ENCODE results near the gene ABLIM1.
A peak's percentile ranks its signal among the peaks of the same experiment; 100 is the strongest.

Gene ABLIM1

DNA sequence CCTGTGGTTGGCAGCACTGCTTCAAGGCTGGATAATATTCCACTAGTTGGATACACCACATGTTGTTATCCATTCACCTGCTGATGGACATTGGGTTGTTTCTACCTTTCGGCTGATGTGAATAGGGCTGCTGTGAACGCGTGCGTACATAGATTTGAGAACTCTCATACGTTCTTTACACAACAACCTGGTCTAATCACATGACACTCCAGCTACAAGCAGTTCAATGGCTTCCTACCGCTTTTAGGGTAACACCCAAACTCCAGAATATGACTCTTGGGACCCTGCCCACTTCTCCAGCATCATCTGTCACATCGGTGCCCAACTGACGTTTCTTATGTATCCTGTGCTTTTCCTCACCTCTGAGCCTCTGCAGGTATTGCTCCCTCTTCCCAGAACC is 114.6 kb downstream of the ABLIM1 start:
- intact Hi-C loops (cut with DNase I): loop anchor here (10.0 kb wide), 1 partner anchor 241 kb away; no protein-coding TSS in a partner anchor
- DNase-seq: no peak

- intact Hi-C loops (cut with DNase I): loop anchor here (10.0 kb wide), 1 partner anchor 242 kb away; no protein-coding TSS in a partner anchor
- DNase-seq: no peak
Observed at GRCh38 chr10:114542373-114542772, 115.7 kb downstream of the ABLIM1 start.

- intact Hi-C loops (cut with DNase I): loop anchor here (10.0 kb wide), 1 partner anchor 243 kb away; no protein-coding TSS in a partner anchor
- no peak for DNase-seq
Observed at GRCh38 chr10:114541797-114542160, 116.3 kb downstream of the ABLIM1 start.

DNA sequence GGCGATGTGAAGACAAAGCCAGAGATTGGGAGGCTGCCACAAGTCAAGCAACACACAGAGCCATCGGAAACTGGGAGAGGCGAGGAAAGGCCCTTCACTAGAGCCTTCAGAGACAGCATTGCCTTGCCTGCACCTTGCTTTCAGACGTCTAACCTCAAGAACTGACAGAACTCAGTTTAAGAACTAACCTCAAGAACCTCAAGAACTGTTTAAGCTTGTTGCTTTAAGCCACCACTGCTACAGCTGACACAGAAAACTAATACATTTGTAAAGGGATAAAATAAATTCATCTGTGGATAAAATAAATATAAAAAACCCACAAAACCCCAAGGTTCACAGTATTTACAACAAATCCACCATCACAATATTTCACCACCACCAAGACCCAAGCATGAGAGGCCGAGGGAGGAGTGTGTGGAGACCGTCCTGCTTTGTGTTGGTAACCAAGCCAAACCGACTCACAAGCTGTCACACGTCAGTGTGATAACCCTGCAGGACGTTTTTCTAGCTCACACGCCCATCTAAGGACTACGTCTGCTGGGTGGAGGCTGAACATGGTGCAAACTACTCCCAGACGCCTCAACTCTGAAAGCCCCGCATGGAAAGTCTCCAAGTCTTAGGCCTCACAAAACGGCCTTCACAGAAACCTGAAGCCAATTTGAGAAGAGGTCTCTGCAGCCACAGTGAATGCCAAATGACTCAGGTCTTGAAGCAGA is 116.8 kb downstream of the ABLIM1 start:
- intact Hi-C loops (cut with DNase I): loop anchor here (10.0 kb wide), 1 partner anchor 244 kb away; no protein-coding TSS in a partner anchor
- DNase-seq: no peak

DNA sequence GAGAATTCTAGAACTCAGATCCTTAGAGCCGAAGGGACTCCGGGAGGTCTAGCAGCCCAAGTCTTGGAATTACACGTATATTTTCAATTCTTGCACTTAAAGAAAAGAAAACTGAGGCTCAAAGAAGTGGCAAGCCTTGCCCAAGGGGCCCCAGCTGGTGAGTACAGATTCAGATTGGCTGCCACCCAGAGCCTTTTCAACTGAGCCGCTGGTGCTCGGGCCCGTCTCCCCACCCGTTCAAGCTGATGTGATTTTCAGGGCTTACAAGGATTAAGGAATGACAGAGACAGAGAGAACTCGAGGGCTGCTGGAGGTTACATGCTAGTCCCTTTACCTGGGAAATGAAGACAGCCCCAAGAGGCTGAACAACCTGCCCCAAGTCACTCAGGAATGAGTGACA is 117.8 kb downstream of the ABLIM1 start:
- intact Hi-C loops (cut with DNase I): loop anchor here (10.0 kb wide), 1 partner anchor 245 kb away; no protein-coding TSS in a partner anchor
- DNase-seq: peak in 8 of 42 donors; percentile 14 to 63 (median 24)

DNA sequence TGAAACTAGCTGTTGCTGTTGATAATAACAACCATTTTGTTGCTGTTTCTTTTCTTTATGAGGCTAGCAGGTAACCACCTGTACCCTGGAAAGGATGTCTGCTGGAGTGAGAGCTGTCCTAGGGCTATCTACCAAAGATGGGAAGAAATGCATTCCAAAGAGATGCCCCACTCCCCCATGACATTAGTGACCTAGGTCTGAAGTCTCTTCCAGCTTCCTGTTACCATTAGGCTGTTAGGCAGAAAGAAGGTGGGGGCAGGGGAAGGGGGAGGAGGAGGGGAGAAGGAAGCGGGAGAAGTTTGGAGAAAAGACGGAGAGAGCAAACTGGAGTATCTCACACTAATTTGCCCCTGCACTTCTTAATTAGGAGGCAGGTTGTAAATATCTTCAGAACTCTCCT is 118.5 kb downstream of the ABLIM1 start:
- intact Hi-C loops (cut with DNase I): loop anchor here (10.0 kb wide), 1 partner anchor 245 kb away; no protein-coding TSS in a partner anchor
- no peak for DNase-seq

DNA sequence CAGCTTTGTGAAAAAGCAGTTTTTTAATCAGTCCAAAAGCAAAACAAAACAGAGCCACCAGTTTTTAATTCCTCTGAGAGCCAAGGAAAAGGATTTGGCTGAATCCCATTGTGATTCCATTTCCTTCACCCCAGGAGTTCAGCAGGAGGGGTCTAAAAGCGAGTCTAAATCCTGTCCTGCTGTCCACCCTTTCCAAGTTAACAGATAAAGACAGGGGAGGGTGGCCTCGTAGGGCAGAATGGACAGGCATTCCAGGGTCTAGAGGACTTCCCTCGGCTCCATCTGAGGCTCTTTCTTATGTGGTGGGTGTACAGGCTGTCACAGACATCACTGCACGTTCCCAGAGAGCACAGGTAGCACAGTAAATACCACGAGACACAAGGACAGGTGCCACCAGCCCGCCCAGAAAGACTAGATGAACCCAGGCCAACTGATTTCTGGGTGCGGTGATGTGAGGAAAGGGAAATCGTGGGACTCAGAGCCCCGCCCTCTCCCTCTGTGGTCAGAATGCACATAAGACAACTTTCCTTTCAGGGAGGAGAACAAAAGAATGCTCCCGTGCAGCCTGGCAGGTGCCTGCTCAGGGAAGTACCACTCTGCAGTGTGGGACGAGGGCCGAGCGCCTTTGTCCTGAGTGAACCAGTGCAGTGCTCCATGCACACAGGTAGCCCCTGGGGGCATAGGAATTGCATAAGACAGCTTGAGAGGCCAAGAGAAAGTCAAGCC is 119.7 kb downstream of the ABLIM1 start:
- no peak for DNase-seq
- intact Hi-C loops (cut with DNase I): no loop called here

DNA sequence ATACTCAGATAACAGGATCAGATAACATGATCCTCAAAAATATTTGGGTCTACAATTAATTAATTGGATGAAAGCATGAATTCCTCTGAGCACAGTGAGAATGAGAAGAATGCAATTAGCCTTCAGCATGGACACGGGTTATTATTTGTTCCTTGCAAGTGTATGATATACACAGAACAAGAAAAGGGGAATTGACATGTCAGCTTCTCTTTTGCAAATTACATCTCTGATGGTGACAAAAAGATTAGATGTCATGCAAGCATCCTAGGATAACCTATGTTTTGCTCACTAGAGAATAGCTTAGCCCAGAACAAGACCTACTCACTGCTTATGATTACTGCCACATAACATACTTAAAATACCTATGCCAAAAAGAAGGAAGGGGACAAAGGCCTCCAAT is 120.3 kb downstream of the ABLIM1 start:
- intact Hi-C loops (cut with DNase I): no loop called here

GRCh38 chr10:114534571-114534981 is 123.5 kb downstream of the ABLIM1 start:
- intact Hi-C loops (cut with DNase I): no loop called here

More for the DNA sequence above, 120.3 kb downstream of the ABLIM1 start:
- DNase-seq: no peak

GRCh38 chr10:114532226-114532625 is 125.8 kb downstream of the ABLIM1 start:
- intact Hi-C loops (cut with DNase I): no loop called here
- no peak for DNase-seq

More at GRCh38 chr10:114534571-114534981, 123.5 kb downstream of the ABLIM1 start:
- DNase-seq: no peak

GRCh38 chr10:114526504-114527238 is 131.4 kb downstream of the ABLIM1 start:
- DNase-seq: peak; percentile 30 to 89 (median 71)
- intact Hi-C loops (cut with DNase I): no loop called here

DNA sequence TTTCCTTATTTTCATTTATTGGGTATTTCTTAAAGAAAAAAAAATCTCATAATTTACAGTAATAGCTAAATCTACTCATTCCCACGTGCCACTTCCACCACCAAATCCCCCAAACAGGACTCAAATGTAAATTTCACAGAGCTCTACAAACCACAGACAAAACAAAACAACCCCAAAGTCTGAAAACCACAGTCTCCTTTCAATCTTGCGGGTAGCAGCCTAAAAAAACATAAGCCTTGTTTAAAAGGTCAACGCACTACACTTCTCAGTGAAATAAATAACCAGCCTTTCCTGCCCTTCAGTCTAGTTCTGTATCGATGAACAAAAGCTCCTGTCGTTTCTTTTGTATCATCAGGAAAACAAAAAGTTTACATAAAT is 132.0 kb downstream of the ABLIM1 start:
- no peak for DNase-seq
- intact Hi-C loops (cut with DNase I): no loop called here

GRCh38 chr10:114525368-114525949 is 132.6 kb downstream of the ABLIM1 start:
- DNase-seq: no peak
- intact Hi-C loops (cut with DNase I): no loop called here

- no peak for DNase-seq
- intact Hi-C loops (cut with DNase I): no loop called here
Observed at GRCh38 chr10:114523876-114524275, 134.2 kb downstream of the ABLIM1 start.

DNA sequence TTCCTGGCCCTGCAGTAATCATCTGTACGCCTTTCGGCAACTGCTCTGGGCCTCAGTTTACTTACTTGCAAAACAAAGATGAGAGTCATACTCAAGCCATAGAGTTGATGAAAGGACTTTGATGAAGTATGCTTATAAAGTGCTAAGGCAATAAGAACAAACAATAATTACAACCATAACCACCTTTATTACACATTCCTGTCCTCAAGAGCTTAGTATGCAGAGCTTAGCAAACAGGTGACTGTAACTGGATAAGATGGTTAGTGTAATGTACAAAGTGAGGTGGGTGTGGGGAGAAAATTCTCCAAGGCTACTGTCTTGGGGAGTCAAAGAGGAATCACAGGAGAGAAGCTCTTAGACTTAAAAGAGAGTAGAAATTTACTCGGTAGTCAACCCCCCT is 136.8 kb downstream of the ABLIM1 start:
- DNase-seq: no peak
- intact Hi-C loops (cut with DNase I): no loop called here

GRCh38 chr10:114520453-114520852 is 137.6 kb downstream of the ABLIM1 start:
- intact Hi-C loops (cut with DNase I): no loop called here
- peak in 6 of 42 donors; percentile 14 to 54 (median 30) for DNase-seq

GRCh38 chr10:114519756-114520293 is 138.2 kb downstream of the ABLIM1 start:
- DNase-seq: no peak
- intact Hi-C loops (cut with DNase I): no loop called here

DNA sequence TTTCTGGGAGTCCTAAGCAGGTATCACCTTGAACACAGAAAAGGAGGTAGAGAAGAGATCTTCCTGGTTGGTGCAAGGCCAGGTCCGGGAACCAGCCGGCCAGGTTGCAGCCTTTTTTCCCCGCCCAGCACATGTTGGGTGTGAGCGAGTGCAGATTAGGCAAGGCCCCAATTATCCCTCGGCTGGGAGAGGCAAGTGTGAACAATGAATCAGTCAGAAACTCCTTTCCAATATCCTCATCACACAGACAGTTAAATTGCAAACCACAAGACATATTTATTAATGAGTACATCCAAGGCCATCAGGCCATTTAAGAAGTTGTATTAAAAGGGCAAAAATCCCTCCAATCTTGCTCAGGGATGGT is 138.8 kb downstream of the ABLIM1 start:
- intact Hi-C loops (cut with DNase I): no loop called here
- no peak for DNase-seq
